Stomach (tissue), 9 donors: ENCODE data around the gene KLK15. TPM values are rescaled to one million over a fixed set of nuclear protein-coding genes. Genes with fewer than 3 reads are reported as not detected.
A peak's percentile ranks its signal among the peaks of the same experiment; 100 is the strongest.
"Not testable (repeated sequence)": the region's sequence is repeated elsewhere in the genome, so short reads cannot be mapped to it uniquely, and the experiment has no call there.

ENCODE experiments used
- DNase-seq, 2 donors: peaks; one replicate each; pipeline versions ENCODE4 v3.0.0 to v3.0.0-alpha.2; 2013 to 2019
- H3K27ac ChIP-seq, 5 donors: fragments of 200-600 bp in 4 of 5; sonication (generic) in 4 of 5; one replicate each; pipeline ENCODE4 v1.5.1; 2013 to 2019; ENCODE audit warnings: mild to moderate bottlenecking in 1 of 5, moderate library complexity in 1 of 5
- H3K27me3 ChIP-seq, 3 donors: fragments of 200-600 bp; sonication (generic); one replicate each; pipeline ENCODE4 v1.5.1; 2017 to 2019; ENCODE audit warnings: mixed run types in 1 of 3
- H3K36me3 ChIP-seq, 4 donors: fragments of 200-600 bp; sonication (generic); 1 replicate in 3 of 4; 2 replicates in 1 of 4; pipeline ENCODE4 v1.5.1; 2016 to 2019
- H3K4me1 ChIP-seq, 4 donors: fragments of 200-600 bp; sonication (generic); one replicate each; pipeline ENCODE4 v1.5.1; 2016 to 2019
- H3K4me3 ChIP-seq, 4 donors: fragments of 200-600 bp; sonication (generic) in 3 of 4; one replicate each; pipeline ENCODE4 v1.5.1; 2016 to 2019; ENCODE audit warnings: mild to moderate bottlenecking in 1 of 4
- H3K9me3 ChIP-seq, 4 donors: fragments of 200-600 bp; sonication (generic); one replicate each; pipeline ENCODE4 v1.5.1; 2016 to 2019
- CTCF ChIP-seq, 7 experiments: fragments of 450-650 bp in 4 of 7; fragments of 200-600 bp in 3 of 7; sonication (generic) in 3 of 7; IDR thresholded peaks; one replicate each; pipeline ENCODE4 v1.5.1; 2016 to 2019; ENCODE audit warnings: antibody characterized with exemption in 7 of 7, control low read depth in 2 of 7, mild to moderate bottlenecking in 1 of 7
- EP300 ChIP-seq: sonication (generic); formaldehyde crosslinking; IDR thresholded peaks from one replicate; pipeline ENCODE4 v1.6.1; 2017; ENCODE audit warnings: antibody characterized with exemption
- POLR2A ChIP-seq, 4 donors: fragments of 450-650 bp; IDR thresholded peaks; one replicate each; pipeline ENCODE4 v1.6.1; 2016; ENCODE audit warnings: antibody characterized with exemption in 4 of 4, control low read depth in 2 of 4, mild to moderate bottlenecking in 1 of 4, moderate library complexity in 1 of 4
- POLR2AphosphoS5 ChIP-seq, 3 donors: sonication (generic); formaldehyde crosslinking; IDR thresholded peaks; one replicate each; pipeline ENCODE4 v1.6.1; 2016; ENCODE audit warnings: antibody characterized with exemption in 3 of 3
- WGBS, 5 donors: extraction: QIAGEN DNeasy Blood & Tissue Kit in 3 of 5; methylation state at CpG; one replicate each; pipeline versions ENCODE4 v1.1.5 to v1.1.7; 2013 to 2018; 5-methylcytosine and 5-hydroxymethylcytosine counted together
- intact Hi-C: fragments of 100-400 bp; cut with DNase I; formaldehyde crosslinking; loops from one replicate; pipeline ENCODE4 v1.15.1; 2023; ENCODE audit warnings: low total_unique reads
- polyA plus RNA-seq, 3 donors: library from polyadenylated mRNA; stranded (reverse); fragments of 200-250 nt; gene quantifications; one replicate each; pipeline ENCODE4 v1.2.3, GENCODE V29; 2013
- total RNA-seq, 5 donors: library from RNA; depleted of rRNA; stranded (reverse); fragments of >200 nt; gene quantifications; one replicate each; pipeline versions ENCODE4 v1.1.0 to v1.2.3, GENCODE V29; 2014 to 2016
- donor health status: healthy with polysubstance abuse.
- donor health status: Bipolar disorder and iron deficiency.
- donor health status: healthy.

Gene KLK15
- total and polyA plus RNA-seq, 8 donors = not detected

GRCh38 chr19:50812474-50812873, 20.9 kb downstream of the KLK15 start:
- no peak for DNase-seq
- Histone ChIP-seq H3K27me3 (peaks cover 0 to 50% (median 3%) of the 10 kb centered on the region in 3 donors), H3K9me3 (peaks cover 0 to 5% (median 0%) of the 10 kb centered on the region in 4 donors), H3K4me1 (no peaks in the 10 kb centered on the region), H3K4me3 (no peak overlapping the region), H3K27ac (no peak overlapping the region), H3K36me3 (no peaks in the 10 kb centered on the region)
- 61 to 69% (median 66%) methylated on average over 3 of the region's 3 CpGs for WGBS, 5 donors
- TF ChIP-seq POLR2AphosphoS5 (IDR thresholded peaks at IDR 0.05) (no peak), CTCF (IDR thresholded peaks at IDR 0.05) (no peak), POLR2A (IDR thresholded peaks at IDR 0.05) (no peak), EP300 (no peak)
- intact Hi-C loops = no loop called here

- H3K9me3 ChIP-seq, intact Hi-C loops, H3K36me3 ChIP-seq, H3K27ac ChIP-seq, H3K4me1 ChIP-seq, DNase-seq, H3K4me3 ChIP-seq: not testable (repeated sequence)
- peaks cover 0 to 43% (median 0%) of the 10 kb centered on the region in 3 donors for H3K27me3 ChIP-seq
- WGBS, 5 donors = 67 to 81% (median 71%) methylated on average over 1 to 3 of the region's 3 CpGs
Measured at GRCh38 chr19:50811622-50812238, 21.6 kb downstream of the KLK15 start.

DNA sequence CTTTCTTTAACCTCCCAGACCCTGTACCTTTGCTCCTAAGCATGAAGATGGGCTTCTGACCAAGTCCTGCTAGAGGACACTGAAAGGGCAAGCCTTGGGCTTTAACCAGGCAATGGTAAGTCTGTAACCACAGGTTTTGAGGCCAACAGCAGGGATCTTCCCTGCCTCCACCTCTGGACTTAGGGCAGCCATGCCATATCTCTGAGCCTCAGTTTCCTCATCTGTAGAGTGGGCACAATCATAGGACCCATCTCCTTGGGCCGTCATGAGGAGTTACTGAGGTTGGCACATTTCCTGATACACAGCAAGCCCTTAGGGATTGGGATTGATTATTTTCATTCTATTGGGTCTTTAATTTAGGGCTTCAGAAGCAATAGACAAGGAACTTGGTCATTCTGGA, 24.5 kb downstream of the KLK15 start:
- TF ChIP-seq CTCF (IDR thresholded peaks at IDR 0.05) (no peak), POLR2AphosphoS5 (IDR thresholded peaks at IDR 0.05) (no peak), EP300 (no peak), POLR2A (IDR thresholded peaks at IDR 0.05) (no peak)
- Histone ChIP-seq H3K4me3 (no peak overlapping the region), H3K27ac (no peak overlapping the region), H3K27me3 (peaks cover 0 to 17% (median 0%) of the 10 kb centered on the region in 3 donors), H3K4me1 (peaks cover 3 to 14% (median 10%) of the 10 kb centered on the region in 4 donors), H3K9me3 (no peaks in the 10 kb centered on the region), H3K36me3 (no peaks in the 10 kb centered on the region)
- intact Hi-C loops = no loop called here
- WGBS, 5 donors = 63 to 75% (median 67%) methylated on average over 1 of the region's 1 CpG
- no peak for DNase-seq

- WGBS, 5 donors = 0% methylated on average over 49 to 62 of the region's 62 CpGs
- intact Hi-C loops = no loop called here
- Histone ChIP-seq H3K27me3 (no peaks in the 10 kb centered on the region), H3K9me3 (no peaks in the 10 kb centered on the region), H3K27ac (peak overlapping the region; percentile 90 to 98 (median 96)), H3K4me3 (peak overlapping the region; percentile 79 to 97 (median 84)), H3K36me3 (peaks cover 5 to 24% (median 22%) of the 10 kb centered on the region in 4 donors), H3K4me1 (peaks cover 18 to 36% (median 27%) of the 10 kb centered on the region in 4 donors)
- TF ChIP-seq POLR2AphosphoS5 (IDR thresholded peaks at IDR 0.05) (peak in 2 of 3 donors; percentile 64 to 74), POLR2A (IDR thresholded peaks at IDR 0.05) (no peak), CTCF (IDR thresholded peaks at IDR 0.05) (peak in 1 of 7 experiments; percentile 5), EP300 (no peak)
- DNase-seq = peak; percentile 98 to 99
Measured at GRCh38 chr19:50804420-50805272, 28.7 kb downstream of the KLK15 start.
